ENCODE results near the gene RBM20. TPM values are rescaled to one million over a fixed set of nuclear protein-coding genes. Genes with fewer than 3 reads are reported as not detected.
"Not testable (repeated sequence)": the region's sequence is repeated elsewhere in the genome, so short reads cannot be mapped to it uniquely, and the experiment has no call there.

RBM20 gene
- total RNA-seq, 1 experiment from 2014 or later, result 0.24 TPM

GRCh38 chr10:110625356-110625894 is 18.7 kb upstream of the RBM20 start:
- DNase-seq (ENCODE audit: low spot score), result no peak

- no peak for DNase-seq (ENCODE audit: low spot score)
These were observed 17.9 kb upstream of the RBM20 start for GRCh38 chr10:110625951-110626855.

GRCh38 chr10:110628161-110628560 is 16.0 kb upstream of the RBM20 start:
- no peak for DNase-seq (ENCODE audit: low spot score)

- DNase-seq (ENCODE audit: low spot score), result peak; percentile 13
These were observed 14.4 kb upstream of the RBM20 start for GRCh38 chr10:110629680-110630191.

- DNase-seq (ENCODE audit: low spot score), result no peak
These were observed 12.2 kb upstream of the RBM20 start for GRCh38 chr10:110631934-110632333.

GRCh38 chr10:110632591-110633215 is 11.4 kb upstream of the RBM20 start:
- no peak for DNase-seq (ENCODE audit: low spot score)

- DNase-seq (ENCODE audit: low spot score), result peak; percentile 11
These were observed 9.5 kb upstream of the RBM20 start for GRCh38 chr10:110634527-110635209.

- no peak for DNase-seq (ENCODE audit: low spot score)
These were observed 7.6 kb upstream of the RBM20 start for GRCh38 chr10:110636572-110636931.

GRCh38 chr10:110636932-110637557 is 7.1 kb upstream of the RBM20 start:
- DNase-seq (ENCODE audit: low spot score), result peak; percentile 41

GRCh38 chr10:110637558-110638053 is 6.5 kb upstream of the RBM20 start:
- peak; percentile 36 for DNase-seq (ENCODE audit: low spot score)

GRCh38 chr10:110638319-110638718 is 5.8 kb upstream of the RBM20 start:
- DNase-seq (ENCODE audit: low spot score), result no peak

- DNase-seq (ENCODE audit: low spot score), result not testable (repeated sequence)
These were observed 5.1 kb upstream of the RBM20 start for GRCh38 chr10:110639046-110639445.

GRCh38 chr10:110639858-110640257 is 4.3 kb upstream of the RBM20 start:
- DNase-seq (ENCODE audit: low spot score), result not testable (repeated sequence)

GRCh38 chr10:110641256-110641655 is 2.9 kb upstream of the RBM20 start:
- DNase-seq (ENCODE audit: low spot score), result peak; percentile 78

GRCh38 chr10:110642204-110643034 is 1.7 kb upstream of the RBM20 start:
- no peak for DNase-seq (ENCODE audit: low spot score)

- DNase-seq (ENCODE audit: low spot score), result no peak
These were observed 992 bp upstream of the RBM20 start for GRCh38 chr10:110643035-110643652.

- DNase-seq (ENCODE audit: low spot score), result no peak
These were observed 694 bp downstream of the RBM20 start for GRCh38 chr10:110644598-110645462.

GRCh38 chr10:110646417-110647135 is 2.4 kb downstream of the RBM20 start:
- no peak for DNase-seq (ENCODE audit: low spot score)

- DNase-seq (ENCODE audit: low spot score), result no peak
These were observed 2.9 kb downstream of the RBM20 start for GRCh38 chr10:110647136-110647430.

Data from A172 (cell line).